GM18519 (cell line): Measurements from ENCODE around the gene HDAC11.
"Not testable (repeated sequence)": the region's sequence is repeated elsewhere in the genome, so short reads cannot be mapped to it uniquely, and the experiment has no call there.

Experiments
- ATAC-seq: cut with Tn5 transposase; IDR thresholded peaks from one replicate; pipeline ENCODE4 v1.9.1; 2021; ENCODE audit warnings: mild to moderate bottlenecking, moderate library complexity; ENCODE audit not compliant: unreplicated experiment, low FRiP score

The HDAC11 gene

DNA sequence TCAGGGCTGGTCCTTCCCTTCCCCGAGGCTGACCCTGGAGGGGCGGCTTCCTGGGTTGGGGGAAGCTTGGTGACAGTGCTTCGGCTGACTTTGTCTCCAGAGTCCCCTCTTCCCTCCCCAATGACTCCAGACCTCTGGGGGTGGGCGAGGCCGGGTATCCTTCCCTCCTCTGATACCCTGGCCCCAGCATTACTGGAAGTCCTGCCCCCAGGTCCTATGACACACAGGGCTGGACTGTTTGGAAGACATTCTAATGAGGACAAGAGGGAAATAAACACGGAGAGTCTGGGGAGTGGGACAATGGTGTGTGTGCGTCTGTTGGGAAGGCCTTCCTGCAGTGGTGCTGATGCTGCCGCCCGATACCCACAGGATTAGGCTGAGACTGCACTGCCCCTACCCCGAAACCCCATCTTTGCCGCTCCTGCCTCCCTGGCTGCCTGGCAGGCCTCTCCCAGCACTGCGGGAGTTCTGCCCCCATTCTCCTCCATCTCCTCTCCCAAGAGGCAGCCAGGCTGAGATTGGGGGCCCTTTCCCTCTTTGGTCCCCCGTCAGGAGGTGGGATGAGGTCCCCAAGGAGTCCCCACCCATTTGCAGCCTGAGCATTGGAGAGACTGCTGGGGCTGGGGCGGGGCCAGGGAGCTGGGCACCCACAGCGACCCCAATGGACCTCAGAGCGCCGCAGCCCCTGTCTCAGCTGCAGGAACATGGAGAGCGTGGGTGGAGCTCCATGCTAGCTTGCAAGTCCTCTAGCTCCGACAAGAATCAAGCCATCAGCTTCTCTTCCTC, 39.1 kb downstream of the HDAC11 start:
- ATAC-seq: no peak

DNA sequence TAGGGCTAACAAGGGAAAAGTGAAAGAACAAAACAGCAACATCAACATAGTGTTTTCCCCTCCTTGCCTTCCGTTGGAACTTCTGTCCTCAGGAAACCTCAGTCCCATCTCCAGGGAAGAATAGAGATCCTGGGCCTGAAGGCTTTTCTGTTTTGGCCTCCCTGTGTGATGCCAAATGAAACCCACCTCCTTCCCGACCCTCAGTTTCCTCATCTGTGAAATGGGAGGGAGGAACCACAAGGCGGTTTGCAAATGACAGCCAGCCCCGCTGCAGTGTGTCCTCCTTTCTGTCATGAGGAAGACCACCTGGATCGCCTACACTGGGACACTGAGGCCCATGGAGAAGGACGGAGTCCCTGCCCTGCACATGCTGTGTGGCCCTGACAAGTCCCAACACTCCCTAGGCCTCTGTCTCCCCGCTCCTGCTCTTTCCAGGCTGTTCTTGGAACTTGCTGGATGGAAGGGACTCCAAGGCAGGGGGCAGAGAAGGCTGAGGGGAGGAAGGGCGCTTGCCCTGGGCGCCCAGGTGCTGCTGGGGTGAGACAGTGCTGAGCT, 40.3 kb downstream of the HDAC11 start:
- ATAC-seq: no peak

DNA sequence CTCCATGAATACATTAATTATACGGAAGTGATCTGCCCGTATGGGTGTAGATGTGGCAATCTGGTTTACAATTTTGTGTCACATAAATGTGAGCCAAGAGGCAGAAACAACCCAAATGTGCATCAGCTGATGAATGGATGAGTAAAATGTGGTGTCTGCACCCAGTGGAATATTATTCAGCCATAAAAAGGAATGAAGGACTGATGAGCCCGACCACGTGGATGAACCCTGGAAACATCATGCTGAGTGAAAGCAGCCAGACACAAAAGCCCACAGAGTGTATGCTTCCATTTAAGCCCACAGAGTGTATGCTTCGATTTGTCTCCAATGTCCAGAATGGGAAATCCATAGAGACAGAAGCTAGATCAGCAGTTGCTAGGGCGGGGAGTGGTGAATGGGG, 41.2 kb downstream of the HDAC11 start:
- ATAC-seq: no peak

DNA sequence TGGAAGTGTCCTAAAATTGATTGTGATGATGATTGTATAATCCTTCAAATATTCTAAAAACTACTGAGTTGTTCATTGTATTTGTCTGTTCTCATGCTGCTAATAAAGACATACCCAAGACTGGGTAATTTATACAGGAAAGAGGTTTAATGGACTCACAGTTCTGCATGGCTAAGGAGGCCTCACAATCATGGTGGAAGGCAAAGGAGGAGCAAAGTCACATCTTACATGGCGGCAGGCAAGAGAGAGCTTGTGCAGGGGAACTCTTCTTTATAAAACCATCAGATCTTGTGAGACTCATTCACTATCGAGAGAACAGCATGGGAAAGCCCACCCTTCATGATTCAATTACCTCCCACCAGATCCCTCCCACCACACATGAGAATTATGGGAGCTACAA, 41.6 kb downstream of the HDAC11 start:
- ATAC-seq: not testable (repeated sequence)

DNA sequence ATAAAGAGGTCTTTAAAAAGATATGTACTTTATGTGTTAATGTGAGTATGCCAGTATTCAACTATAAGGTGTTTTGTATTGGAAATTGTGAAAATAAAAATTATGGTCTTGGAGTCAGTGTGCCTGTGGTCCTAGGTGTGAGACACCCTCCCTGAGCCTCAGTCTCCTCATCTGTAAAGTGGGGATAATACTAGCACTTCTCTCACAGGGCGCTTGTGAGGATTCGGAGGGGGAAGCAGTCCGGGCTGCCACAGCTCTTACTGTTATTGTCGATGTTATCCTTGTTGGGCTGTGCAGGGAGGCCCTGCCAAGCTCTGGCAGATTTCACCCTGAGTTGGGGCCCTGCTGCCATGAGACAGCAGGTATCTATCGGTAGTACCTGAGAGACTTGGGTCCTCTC, 42.1 kb downstream of the HDAC11 start:
- no peak for ATAC-seq

DNA sequence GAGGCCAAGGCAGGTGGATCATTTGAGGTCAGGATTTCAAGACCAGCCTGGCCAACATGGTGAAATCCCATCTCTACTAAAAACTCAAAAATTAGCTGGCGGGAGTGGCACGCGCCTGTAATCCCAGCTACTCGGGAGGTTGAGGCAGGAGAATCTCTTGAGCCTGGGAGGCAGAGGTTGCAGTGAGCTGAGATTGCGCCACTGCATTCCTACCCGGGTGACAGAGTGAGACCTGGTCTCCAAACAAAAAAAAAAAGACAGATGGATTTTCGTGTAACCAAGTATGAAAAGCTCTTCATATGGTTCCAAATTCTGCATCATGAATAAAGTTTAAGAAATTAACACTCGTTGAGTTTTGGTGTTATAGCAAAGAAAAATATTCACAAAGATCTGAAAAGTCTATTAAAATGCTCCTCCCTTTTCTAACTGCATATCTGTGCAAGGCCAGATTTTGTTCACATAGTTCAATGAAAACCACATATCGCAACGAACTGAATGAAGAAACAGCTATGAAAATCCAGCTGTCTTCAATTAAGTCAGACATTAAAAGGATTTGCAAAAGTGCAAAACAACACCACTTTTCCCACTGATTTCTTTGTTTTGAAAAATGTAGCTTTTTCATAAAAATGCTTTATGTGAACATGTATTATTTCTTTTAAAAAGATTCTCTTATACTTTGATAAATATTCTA, 45.0 kb downstream of the HDAC11 start:
- no peak for ATAC-seq

DNA sequence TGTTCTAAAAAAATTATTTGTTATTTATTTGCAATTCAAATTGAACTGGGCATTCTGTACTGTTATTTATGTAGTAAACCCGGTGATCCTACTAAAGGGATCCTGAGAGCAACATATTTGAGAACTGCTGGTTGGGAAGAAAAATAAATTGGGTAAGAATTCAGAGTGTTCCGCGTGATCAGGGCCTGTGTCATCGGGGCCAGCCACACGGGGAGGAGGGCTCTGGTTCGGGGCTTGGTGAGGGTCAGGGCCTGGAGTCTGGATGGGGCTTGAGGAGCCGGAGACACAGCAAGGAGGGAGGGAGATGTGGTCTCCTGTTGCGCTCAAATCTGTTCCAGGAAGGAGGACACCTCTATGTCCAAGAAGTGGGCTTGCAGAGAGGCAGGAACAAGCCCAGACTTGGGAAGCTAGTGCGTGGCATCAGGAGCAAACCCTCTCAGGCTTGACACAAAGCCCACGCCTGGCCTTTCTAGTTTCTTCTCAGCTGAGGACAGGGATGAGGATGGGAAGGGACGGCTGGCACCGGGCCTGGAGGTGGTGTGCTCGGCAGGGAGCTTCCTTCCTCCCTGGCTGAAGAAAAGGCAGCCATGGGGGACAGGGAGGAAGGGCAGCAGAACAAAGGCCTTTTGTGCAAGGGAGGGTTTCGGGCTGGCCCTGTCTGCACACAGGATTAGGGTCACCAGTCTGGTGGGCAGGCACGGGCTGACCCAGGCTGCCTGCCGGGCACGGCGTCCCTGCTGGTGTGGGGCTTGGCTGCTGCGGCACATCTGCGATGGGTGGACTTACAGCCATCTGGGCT, 45.9 kb downstream of the HDAC11 start:
- ATAC-seq: no peak

DNA sequence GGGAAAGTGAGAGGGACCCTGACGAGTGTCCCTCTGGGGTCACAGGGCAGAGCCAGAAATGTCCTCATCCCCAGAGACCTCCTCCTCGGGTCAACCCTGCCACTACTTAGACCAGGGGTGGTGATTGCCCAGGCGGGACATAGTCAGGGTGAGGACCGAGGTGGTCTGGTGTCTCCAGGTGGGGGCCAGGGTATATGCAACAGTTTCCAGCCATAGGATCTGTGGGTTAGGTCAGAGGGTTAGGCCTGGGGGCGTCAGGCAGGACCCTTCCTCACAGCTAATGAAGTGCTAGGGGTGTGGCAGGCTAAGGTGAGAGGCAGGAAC, 46.5 kb downstream of the HDAC11 start:
- no peak for ATAC-seq

DNA sequence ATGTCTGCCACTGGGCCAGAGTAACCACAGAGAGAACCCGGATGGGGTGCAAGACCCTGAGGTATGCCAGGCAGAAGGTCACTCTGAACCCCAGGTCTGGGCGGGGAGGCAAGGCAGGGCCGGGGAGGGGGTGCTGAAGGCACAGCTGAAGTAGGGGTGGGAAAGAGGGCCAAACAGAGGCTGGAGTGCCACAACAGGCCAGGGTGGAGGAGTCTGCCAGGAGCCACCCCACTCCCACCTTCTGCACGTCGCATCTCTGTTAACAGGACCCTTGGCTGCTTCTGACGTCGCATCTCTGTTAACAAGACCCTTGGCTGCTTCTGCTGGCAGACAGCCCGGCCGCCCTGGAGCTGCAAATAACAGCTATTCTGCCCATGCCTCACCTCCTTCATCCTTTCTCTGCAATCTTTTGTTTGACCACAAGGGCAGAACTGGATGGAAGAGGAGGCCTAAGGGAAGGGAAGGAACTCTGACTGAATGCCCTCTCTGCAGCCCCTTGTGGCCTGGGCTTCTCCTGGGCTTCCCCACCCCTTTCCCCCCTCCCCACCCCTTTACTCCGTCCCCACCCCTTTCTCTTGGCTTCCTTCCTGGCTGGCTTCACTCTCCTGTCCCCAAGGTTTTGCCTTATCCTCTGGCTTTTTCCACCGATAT, 48.2 kb downstream of the HDAC11 start:
- ATAC-seq: no peak

DNA sequence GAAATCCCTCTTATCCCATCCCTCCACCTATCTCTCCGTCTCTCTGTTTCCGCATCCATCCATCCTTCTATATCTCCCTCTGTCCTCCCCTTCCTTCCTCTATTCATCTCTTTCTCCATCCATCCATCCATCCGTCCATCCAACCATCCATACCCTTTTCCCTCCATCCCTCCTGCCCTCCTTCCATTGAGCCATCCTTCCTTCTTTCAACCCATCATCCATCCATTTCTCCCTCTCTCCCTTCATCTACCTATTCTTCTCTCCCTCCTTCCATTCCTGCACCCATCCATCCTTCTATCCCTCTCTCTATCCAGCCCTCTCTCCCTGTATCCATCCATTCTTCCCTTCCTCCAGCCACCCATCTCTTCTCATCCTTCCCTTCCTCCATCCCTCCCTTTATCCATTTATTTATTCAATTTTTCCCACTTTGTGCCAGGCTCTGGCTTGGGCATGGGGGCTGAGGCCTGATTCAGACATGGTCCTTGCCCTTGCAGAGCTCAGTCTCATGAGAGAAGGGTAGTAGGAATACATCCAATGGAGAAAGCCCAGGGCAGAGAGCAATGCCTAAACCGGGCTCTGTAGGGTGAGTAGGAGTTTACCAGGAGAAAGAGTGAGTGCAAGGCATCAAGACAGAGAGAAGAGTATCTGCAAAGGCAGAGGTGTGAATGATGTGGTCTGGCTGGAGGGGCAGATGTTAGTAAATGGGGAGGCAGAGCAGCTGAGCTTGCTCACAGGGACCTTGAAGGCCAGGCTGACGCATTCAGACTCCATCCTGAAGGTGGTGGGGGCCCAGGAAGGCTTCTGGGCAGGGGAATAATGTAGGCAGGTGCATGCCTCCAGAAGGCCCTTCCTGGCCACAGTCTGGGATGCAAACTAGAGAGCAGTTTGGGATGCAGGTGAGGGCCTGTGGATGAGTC, 49.3 kb downstream of the HDAC11 start:
- ATAC-seq: no peak

DNA sequence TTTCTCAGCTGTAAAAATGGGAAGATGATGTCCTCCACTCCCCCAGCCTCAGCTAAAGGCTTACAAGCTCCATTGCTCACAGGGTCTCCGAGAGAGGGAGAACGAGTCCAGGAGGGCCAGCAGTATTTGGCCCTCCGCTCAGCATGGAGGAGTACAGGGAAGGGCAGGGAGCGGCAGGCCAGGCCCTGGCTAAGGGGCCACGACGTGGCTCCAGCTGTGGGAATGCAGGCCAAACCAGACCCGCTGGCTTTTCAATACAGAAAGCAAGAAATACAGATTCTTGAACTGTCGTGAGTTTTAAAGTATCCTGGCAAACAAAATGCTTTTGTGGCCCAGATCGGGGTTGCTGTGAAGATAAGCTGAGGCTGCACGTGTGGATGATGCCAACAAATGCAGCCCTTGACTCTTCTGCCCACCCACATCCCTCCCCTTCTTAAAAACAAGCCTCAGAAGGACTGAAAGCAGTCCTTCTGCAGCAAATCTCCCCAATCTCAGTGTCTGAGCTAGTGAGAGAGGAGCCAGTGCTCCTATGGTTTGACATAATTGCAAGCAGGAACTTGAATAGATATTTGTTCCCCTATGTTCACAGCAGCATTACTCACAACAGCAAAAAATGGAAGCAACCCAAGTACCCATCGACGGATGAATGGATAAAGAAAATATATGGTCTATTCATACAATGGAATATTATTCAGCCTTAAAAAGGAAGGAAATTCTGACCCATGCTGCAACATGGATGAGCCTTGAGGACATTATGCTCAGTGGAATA, 50.3 kb downstream of the HDAC11 start:
- no peak for ATAC-seq

DNA sequence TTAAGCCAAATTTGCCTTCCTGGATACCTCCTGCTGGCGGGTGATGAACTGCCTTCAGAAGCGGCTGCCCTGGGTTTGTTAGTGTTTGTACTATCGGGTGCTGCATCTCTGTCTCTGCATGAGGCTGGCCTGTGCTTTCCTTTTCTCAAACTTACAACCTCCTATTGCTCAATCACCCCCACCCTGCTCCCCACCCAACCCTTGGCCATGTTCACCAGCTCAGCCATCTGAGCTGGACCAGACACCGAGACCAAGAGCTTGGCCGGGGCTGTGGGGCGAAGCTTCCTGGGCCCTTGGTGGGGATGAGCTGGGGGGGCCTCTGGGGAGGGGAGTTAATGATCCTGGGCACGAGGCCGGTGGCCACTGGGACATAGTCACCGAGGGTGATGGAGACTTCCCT, 52.0 kb downstream of the HDAC11 start:
- no peak for ATAC-seq

DNA sequence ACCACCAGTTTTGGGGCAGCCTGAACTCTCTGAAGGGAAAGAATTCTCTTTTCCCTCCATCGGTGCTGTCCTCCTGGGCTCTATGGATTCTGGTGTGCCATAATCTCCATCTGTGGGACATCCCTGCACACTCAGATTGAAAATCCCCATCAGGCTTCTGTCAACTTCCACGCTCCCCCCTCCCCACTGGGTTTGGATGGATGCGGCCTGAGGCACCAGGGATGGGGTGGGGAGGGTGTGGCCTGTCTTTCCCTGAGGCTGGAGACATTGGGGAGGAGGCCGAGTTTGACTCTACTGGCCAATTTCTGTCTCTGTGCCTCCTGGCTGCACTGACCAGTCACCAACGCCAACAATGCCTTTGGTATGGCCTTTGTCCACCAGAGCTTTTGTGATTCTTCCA, 52.5 kb downstream of the HDAC11 start:
- no peak for ATAC-seq

DNA sequence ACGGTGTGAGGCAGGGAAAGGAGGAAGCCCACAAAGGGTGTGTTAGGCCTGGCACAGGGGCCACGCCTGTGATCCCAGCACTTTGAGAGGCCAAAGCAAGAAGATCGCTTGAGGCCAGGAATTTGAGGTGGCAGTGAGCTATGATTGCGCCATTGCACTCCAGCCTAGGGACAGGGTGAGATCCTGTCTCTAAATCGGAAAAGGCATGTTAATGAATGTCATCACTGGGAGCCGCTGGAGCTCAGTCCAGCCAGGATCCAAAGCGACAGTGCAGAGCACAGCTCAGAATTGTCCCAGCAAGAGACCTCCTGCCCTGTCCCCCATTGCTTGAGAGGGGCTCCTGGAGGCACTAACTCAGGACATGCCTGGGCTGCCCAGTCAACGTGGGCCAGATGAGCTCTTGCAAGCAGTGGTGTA, 53.8 kb downstream of the HDAC11 start:
- ATAC-seq: no peak

DNA sequence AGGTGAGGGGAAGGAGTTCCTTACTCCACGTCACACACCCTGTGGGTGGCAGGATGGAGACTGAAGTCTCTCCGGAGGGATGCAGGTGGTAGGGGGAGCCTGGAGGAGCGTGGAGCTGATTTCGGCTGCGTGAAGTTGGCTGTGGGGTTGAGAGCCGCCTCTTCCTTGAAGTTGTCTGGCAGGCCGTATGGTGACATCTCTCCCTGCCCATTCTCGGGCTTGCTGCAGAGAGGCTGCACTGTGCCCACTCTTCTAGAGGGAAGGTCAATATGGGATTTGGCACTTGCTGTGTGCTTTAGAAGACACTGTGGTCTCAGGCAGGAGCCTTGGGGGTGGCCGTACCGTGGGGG, 55.4 kb downstream of the HDAC11 start:
- ATAC-seq: no peak

DNA sequence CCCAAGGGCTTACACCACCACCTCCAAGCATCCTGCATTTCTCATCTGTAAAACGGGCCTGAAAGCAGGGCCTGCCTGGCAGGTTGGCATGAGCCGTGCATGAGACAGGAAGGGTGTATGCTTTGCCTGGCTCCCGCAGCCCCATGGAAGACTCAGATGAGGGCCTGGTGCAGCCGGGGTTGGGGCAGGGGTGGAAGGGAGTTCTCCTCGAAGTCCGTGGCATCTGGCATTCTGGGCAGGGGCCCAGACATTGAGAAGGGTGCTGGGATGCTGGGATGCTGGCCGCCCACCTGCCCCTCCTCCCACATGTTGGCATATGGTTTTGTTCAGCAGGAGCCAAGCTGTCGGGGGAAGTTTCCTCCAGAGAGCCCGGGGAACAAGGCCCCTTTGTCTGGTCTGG, 55.8 kb downstream of the HDAC11 start:
- no peak for ATAC-seq

DNA sequence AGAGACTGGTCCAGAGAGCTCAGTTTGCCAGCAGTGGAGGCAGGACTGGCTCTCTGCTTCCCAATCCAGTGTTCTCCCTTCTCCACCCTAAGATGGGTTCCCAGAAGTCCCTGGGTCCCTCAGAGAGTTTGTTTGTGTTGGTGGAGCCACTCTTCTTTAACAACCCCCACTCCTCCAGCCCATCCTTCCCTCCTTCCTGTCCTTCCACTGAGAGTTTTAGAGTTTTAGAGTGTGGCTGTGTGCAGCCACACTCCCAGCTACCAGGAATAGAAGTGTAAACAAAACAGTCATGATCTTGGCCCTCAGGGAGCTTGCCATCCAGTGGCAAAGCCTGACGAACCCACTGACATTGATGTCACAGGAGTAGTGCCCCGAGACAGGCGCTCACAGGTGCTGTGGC, 56.3 kb downstream of the HDAC11 start:
- ATAC-seq: no peak

DNA sequence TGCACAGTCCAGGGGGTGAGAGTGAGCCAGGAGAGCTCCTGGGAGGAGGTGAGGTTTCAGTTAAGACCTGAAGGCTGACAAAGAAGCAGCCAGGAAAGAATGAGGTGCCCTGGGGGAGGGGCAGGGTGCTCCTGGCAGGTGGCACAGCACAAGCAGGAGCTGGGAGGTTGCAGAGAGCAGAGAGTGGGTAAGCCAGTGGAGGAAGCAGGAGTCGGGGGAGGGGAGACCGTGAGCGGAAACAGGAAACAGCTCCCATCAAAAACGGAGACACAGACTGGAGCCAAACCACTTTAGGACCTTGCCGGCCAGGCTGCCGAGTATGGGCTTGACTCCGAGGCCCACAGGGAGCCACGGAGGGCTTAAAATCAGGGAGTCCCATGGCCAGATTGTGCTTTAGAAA, 56.7 kb downstream of the HDAC11 start:
- no peak for ATAC-seq

DNA sequence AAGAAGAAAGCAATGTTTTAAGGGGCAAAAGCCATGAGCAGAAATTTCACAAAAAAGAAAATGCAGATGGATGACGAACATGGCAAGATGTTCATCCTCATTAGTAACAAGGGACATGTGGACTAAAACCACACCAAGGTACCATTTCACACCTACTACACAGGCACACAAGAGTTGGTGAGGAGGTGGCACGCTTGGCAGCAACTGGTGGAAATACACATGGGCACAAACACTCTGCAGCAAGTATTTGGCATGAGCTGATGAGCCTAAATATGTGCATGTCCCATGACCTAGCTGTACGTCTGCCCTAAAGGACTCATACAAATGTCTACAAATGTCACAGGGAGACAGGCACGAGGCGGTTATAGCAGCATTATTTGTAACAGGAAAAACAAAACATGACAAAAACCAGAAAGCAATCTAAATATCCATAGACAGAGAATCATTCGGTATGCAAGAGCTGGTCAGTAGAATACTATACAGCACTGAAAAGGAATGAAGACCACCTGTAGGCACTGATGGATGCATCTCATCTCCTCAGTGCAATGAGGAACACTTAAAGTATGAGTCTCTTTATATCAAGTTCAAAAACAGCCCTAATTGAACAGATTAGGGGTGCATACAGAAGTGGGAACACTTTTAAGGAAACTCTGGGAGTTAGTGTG, 57.3 kb downstream of the HDAC11 start:
- ATAC-seq: no peak
